Fibroblast of lung (primary cell): ENCODE measurements around the gene TPI1.

Source experiments
- EZH2 ChIP-seq: IDR thresholded peaks from 2 replicates; pipeline ENCODE4 v1.5.1; 2012; ENCODE audit warnings: low read length, control low read depth, mild to moderate bottlenecking; ENCODE audit errors: missing control alignments
- TF ChIP-seq, protein P1 (sequence below), 2 donors: IDR thresholded peaks in 1 of 2; conservative IDR thresholded peaks in 1 of 2; 1 replicate in 1 of 2; 2 replicates in 1 of 2; pipeline ENCODE4 v1.5.1; 2011 to 2012; ENCODE audit warnings: low read length in 2 of 2, control low read depth in 1 of 2, inconsistent platforms in 1 of 2, low read depth in 1 of 2, mild to moderate bottlenecking in 1 of 2

DNA sequence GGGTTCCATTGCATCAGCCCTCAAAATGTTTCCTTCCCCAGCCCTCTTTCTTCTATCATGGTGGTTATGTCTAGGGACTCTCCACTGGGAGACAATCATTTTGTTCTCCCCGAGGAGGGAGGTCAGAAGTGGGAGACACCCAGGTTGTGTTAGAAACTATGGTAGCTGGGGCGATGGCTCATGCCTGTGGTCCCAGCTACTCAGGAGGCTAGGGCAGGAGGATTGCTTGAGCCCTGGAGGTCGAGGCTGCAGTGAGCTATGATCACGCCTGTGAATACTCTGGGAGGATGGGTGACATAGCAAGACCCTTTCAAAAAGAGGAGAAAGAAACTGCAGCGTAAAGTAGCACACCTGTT is 24.3 kb downstream of the TPI1 start:
- TF ChIP-seq, protein P1, sequence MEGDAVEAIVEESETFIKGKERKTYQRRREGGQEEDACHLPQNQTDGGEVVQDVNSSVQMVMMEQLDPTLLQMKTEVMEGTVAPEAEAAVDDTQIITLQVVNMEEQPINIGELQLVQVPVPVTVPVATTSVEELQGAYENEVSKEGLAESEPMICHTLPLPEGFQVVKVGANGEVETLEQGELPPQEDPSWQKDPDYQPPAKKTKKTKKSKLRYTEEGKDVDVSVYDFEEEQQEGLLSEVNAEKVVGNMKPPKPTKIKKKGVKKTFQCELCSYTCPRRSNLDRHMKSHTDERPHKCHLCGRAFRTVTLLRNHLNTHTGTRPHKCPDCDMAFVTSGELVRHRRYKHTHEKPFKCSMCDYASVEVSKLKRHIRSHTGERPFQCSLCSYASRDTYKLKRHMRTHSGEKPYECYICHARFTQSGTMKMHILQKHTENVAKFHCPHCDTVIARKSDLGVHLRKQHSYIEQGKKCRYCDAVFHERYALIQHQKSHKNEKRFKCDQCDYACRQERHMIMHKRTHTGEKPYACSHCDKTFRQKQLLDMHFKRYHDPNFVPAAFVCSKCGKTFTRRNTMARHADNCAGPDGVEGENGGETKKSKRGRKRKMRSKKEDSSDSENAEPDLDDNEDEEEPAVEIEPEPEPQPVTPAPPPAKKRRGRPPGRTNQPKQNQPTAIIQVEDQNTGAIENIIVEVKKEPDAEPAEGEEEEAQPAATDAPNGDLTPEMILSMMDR (conservative IDR thresholded peaks at IDR 0.05 in 1 of 2, IDR thresholded peaks at IDR 0.05 in 1 of 2; ENCODE audit: low read depth in 1 of 2, low read length in 2 of 2), result no peak
- TF ChIP-seq EZH2, result no peak
